BLaER1 treated with 17β-estradiol and CSF1 and Interleukin-3, amounts not matched to agents 10 nM and 100 nM (cell line): ENCODE results near the gene CSNK1D.

ENCODE experiments used
- H3K27ac ChIP-seq, 11 experiments: shearing (Covaris generic); formaldehyde crosslinking; 2 replicates each; pipeline ENCODE4 v1.8.1; 2022
- H3K27me3 ChIP-seq, 11 experiments: shearing (Covaris generic); formaldehyde crosslinking; 2 replicates each; pipeline ENCODE4 v1.8.1; 2022
- H3K36me3 ChIP-seq, 11 experiments: shearing (Covaris generic); formaldehyde crosslinking; 2 replicates each; pipeline ENCODE4 v1.8.1; 2022
- H3K4me1 ChIP-seq, 10 experiments: shearing (Covaris generic); formaldehyde crosslinking; 2 replicates each; pipeline ENCODE4 v1.8.1; 2022
- H3K4me2 ChIP-seq, 11 experiments: shearing (Covaris generic); formaldehyde crosslinking; 2 replicates each; pipeline ENCODE4 v1.8.1; 2022
- H3K4me3 ChIP-seq, 10 experiments: shearing (Covaris generic); formaldehyde crosslinking; 2 replicates each; pipeline ENCODE4 v1.8.1; 2022
- H3K9ac ChIP-seq, 11 experiments: shearing (Covaris generic); formaldehyde crosslinking; 2 replicates each; pipeline ENCODE4 v1.8.1; 2022
- H3K9me3 ChIP-seq, 11 experiments: shearing (Covaris generic); formaldehyde crosslinking; replicated peaks in 1 of 11; 2 replicates each; pipeline ENCODE4 v1.8.1; 2022
- H4K20me1 ChIP-seq, 11 experiments: shearing (Covaris generic); formaldehyde crosslinking; 2 replicates each; pipeline ENCODE4 v1.8.1; 2022
- Cebpa-rat ChIP-seq, 11 experiments: shearing (Covaris generic); IDR thresholded peaks; 2 replicates each; pipeline ENCODE4 v1.8.1; 2022

The CSNK1D gene

DNA sequence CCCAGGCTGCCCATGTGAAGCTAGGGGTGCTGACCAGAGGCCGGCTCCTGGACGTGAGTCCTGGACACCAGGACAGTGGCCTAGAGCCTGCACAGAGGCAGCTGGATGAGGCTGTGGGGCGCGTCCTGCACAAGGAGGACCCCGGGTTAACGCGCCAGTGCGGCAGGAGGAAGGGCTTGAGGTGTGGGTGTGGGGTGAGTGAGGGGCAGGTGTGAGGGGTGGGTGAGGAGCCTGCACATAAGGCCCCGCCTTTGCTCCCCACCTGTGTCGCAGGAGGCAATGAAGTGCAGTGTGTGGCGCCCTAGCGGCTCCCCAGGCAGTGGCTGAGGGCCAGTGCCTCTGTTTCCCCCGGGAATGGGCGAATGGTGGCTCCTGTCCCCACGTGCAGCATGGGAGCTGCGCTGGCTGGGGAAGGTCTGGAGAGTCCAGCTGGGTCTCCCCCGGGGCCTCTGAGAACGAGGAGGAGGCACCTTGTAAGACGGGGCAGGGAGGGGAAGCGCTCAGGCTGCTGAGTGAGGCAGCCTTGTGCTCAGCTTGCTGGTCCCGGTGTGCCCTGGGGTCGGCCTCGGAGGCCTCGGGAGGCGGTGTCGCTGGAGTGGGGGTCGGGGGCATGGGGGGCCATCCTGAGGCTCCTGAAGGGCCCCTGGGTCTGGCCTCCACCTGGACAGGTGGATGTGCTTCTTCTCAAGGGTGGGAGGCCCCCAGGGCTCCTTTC, 40.7 kb upstream of the CSNK1D start:
- Histone ChIP-seq H3K4me1 (peaks cover 21 to 38% (median 34%) of the 10 kb centered on the region in 10 experiments; a peak in 19 of 20 replicates), H3K9me3 (peaks cover 0 to 14% (median 11%) of the 10 kb centered on the region in 11 experiments; a peak in 14 of 22 replicates), H3K27me3 (peaks cover 23 to 42% (median 37%) of the 10 kb centered on the region in 11 experiments), H4K20me1 (peaks cover 0 to 39% (median 0%) of the 10 kb centered on the region in 11 experiments; a peak in 4 of 22 replicates), H3K36me3 (no peaks in the 10 kb centered on the region), H3K4me2 (peak overlapping the region; percentile 49 to 82 (median 68)), H3K9ac (peak overlapping the region in 1 of 11 experiments; percentile 17; a peak in 1 of 22 replicates), H3K4me3 (no peak overlapping the region), H3K27ac (no peak overlapping the region)
- no peak for TF ChIP-seq Cebpa-rat (IDR thresholded peaks at IDR 0.05)

DNA sequence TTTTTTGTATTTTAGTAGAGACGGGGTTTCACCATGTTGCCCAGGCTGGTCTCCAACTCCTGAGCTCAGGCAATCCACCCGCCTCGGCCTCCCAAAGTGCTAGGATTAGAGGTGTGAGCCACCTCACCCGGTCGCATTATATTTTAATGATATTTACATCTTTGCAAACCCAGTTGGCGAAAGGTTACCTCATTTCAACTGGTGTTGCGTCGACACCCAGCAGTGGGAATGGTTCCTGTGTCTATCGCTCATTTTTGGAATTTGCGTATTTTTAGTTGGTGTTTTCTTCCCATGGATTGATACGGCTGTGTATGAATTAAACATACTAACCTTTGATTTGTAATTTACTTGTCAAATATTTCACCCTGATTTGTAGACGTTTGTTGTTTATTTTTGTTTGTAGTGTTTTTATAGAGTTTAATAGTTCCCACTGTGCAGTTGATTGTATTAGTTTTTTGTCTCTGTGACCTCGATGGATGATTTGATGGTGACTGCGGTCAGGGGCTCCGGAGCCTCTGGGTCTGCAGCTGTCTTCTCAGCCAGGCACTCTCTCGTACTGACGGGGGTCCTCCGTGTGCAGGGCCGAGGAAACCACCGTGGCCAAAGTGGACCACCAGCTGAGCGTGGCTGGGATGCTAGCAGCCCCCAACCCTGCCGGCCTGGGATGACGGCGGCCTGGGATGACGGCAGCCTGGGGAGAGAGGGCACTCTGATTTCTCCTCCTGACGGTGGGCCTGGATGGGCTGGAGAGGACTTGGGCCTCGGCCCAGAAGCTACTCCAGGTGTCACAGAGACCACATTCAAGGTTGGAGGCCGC, 39.9 kb upstream of the CSNK1D start:
- peaks cover 0 to 39% (median 0%) of the 10 kb centered on the region in 11 experiments; a peak in 4 of 22 replicates for H4K20me1 ChIP-seq
- no peak for TF ChIP-seq Cebpa-rat (IDR thresholded peaks at IDR 0.05)
- H3K27ac ChIP-seq: no peak overlapping the region

DNA sequence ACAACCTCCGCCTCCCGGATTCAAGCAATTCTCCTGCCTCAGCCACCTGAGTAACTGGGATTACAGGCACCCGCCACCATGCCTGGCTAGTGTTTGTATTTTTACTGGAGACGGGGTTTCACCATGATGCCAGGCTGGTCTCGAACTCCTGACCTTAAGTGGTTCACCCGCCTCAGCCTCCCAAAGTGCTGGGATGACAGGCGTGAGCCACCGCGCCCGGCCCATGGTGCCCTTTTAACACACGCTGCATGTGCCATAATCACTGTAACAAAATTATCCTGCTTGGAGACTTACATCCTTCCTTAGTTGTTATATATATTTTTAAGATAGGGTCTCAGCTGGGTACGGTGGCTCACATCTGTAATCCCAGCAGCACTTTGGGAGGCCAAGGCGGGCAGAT, 38.5 kb upstream of the CSNK1D start:
- Histone ChIP-seq H3K4me3 (no peak overlapping the region), H3K36me3 (no peaks in the 10 kb centered on the region), H3K9me3 (no peaks in the 10 kb centered on the region), H3K27me3 (peaks cover 18 to 36% (median 32%) of the 10 kb centered on the region in 11 experiments), H3K4me1 (peaks cover 21 to 36% (median 29%) of the 10 kb centered on the region in 10 experiments; a peak in 19 of 20 replicates), H4K20me1 (peaks cover 0 to 32% (median 0%) of the 10 kb centered on the region in 11 experiments; a peak in 3 of 22 replicates), H3K27ac (no peak overlapping the region), H3K9ac (no peak overlapping the region), H3K4me2 (no peak overlapping the region)
- no peak for TF ChIP-seq Cebpa-rat (IDR thresholded peaks at IDR 0.05)

More for the DNA sequence above, 39.9 kb upstream of the CSNK1D start:
- Histone ChIP-seq H3K9me3 (peaks cover 0 to 6% (median 4%) of the 10 kb centered on the region in 11 experiments; a peak in 11 of 22 replicates), H3K36me3 (no peaks in the 10 kb centered on the region), H3K27me3 (peaks cover 23 to 42% (median 38%) of the 10 kb centered on the region in 11 experiments), H3K9ac (no peak overlapping the region), H3K4me3 (no peak overlapping the region), H3K4me1 (peaks cover 21 to 42% (median 34%) of the 10 kb centered on the region in 10 experiments; a peak in 19 of 20 replicates), H3K4me2 (peak overlapping the region in 1 of 11 experiments; percentile 64; a peak in 1 of 22 replicates)

DNA sequence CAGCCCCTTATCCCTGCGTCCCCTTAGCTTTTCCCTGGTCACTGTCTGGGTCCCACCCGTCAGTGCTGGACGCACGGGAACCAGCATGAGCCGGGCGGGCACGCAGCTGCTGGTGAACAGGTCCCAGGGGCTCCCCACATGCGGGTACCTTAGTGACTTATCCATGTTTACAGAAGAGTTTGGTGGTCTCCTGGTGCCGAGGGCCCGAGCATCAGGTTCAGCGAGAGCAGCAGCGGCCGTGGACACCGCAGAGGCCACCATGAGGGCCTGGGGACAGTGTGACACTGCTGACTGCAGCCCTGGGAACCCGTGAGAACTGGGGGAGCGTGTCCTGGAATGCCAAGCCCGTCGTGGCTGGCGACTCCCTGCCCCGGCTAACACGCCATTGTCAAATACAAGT, 37.4 kb upstream of the CSNK1D start:
- no peak for TF ChIP-seq Cebpa-rat (IDR thresholded peaks at IDR 0.05)
- Histone ChIP-seq H4K20me1 (peaks cover 0 to 22% (median 0%) of the 10 kb centered on the region in 11 experiments; a peak in 3 of 22 replicates), H3K4me1 (peaks cover 21 to 34% (median 29%) of the 10 kb centered on the region in 10 experiments; a peak in 19 of 20 replicates), H3K27ac (no peak overlapping the region), H3K27me3 (peaks cover 7 to 25% (median 21%) of the 10 kb centered on the region in 11 experiments), H3K36me3 (no peaks in the 10 kb centered on the region), H3K4me2 (no peak overlapping the region), H3K4me3 (no peak overlapping the region), H3K9ac (no peak overlapping the region), H3K9me3 (no peaks in the 10 kb centered on the region)

DNA sequence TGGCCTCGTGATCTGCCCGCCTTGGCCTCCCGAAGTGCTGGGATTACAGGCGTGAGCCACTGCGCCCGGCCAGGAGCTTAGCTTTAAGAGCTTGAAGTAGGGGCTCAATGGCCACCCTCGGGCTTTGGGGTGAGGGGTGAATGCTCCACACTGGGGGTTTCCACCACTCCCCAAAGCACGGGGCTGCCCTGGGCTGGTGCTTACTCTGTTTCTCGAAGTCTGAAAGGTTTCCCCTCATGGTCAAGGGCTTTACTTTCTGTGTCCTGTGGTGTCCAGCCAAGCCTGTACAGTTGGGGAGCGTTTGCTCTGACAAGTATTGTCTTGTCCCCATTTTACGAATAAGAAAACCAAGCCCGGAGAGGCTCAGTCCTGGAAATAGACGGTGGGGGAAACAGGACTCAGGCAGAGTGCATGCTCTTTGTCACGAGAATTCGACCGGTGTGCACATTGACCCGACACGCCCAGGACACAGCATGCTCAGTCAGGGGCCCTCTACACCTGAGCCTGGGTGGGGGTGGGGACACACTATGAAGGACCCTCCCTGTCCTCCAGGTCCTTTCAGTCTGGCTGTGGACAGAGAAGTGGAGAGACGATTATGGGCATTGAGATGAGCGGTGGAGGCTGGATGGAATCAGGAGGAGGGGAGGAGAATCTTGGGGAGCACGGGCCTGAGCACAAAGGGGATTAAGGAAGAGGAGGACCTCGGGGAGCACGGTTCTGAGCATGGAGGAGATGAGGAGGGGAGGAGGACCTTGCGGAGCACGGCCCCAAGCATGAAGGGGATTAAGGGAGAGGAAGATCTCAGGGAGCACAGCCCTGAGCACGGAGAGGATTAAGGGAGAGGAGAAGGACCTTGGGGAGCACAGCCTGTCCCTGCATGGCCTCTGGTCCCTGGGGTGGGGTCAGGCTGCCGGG, 36.4 kb upstream of the CSNK1D start:
- no peak overlapping the region for H3K4me3 ChIP-seq
- H3K36me3 ChIP-seq: no peaks in the 10 kb centered on the region
- H3K4me2 ChIP-seq: no peak overlapping the region
- peaks cover 18 to 34% (median 29%) of the 10 kb centered on the region in 10 experiments; a peak in 19 of 20 replicates for H3K4me1 ChIP-seq
- H3K9me3 ChIP-seq: no peaks in the 10 kb centered on the region
- no peak overlapping the region for H3K27ac ChIP-seq
- H3K27me3 ChIP-seq: peaks cover 5 to 20% (median 14%) of the 10 kb centered on the region in 11 experiments; a peak in 18 of 22 replicates
- H3K9ac ChIP-seq: no peak overlapping the region
- peaks cover 0 to 15% (median 0%) of the 10 kb centered on the region in 11 experiments; a peak in 3 of 22 replicates for H4K20me1 ChIP-seq
- TF ChIP-seq Cebpa-rat (IDR thresholded peaks at IDR 0.05): no peak

DNA sequence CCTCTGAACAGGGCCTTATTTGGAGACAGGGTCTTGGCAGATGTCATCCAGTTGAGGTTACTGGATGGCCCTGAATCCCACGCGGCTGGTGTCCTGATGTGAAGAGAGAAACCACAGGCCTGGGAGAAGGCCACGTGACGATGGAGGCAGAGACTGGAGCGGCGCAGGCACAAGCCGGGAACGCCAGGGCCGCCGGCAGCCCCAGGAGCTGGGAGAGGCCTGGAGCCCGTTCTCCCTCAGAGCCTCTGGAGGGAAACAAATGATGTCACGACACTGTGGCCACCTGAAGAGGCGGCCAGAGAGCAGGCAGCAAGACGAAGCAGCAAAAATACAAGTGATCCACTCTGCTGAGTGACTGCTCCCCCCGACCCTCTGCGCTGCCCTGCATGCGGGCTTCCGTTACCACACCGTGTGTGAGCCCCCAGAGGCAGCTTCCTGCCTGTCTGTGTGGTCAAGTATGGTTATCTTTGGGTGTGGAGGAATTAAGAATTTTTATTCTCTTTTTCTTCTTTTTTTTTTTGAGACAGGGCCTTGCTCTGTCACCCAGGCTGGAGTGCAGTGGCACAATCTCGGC, 32.3 kb upstream of the CSNK1D start:
- TF ChIP-seq Cebpa-rat (IDR thresholded peaks at IDR 0.05): no peak
- Histone ChIP-seq H3K27ac (no peak overlapping the region), H3K4me1 (peaks cover 42 to 65% (median 56%) of the 10 kb centered on the region in 10 experiments), H3K9me3 (no peaks in the 10 kb centered on the region), H4K20me1 (peaks cover 0 to 36% (median 18%) of the 10 kb centered on the region in 11 experiments; a peak in 17 of 22 replicates), H3K4me2 (peak overlapping the region; percentile 21 to 89 (median 72)), H3K27me3 (peaks cover 0 to 49% (median 14%) of the 10 kb centered on the region in 11 experiments; a peak in 14 of 22 replicates), H3K4me3 (no peak overlapping the region), H3K36me3 (no peaks in the 10 kb centered on the region), H3K9ac (peak overlapping the region in 4 of 11 experiments; percentile 8 to 44 (median 23); a peak in 5 of 22 replicates)

DNA sequence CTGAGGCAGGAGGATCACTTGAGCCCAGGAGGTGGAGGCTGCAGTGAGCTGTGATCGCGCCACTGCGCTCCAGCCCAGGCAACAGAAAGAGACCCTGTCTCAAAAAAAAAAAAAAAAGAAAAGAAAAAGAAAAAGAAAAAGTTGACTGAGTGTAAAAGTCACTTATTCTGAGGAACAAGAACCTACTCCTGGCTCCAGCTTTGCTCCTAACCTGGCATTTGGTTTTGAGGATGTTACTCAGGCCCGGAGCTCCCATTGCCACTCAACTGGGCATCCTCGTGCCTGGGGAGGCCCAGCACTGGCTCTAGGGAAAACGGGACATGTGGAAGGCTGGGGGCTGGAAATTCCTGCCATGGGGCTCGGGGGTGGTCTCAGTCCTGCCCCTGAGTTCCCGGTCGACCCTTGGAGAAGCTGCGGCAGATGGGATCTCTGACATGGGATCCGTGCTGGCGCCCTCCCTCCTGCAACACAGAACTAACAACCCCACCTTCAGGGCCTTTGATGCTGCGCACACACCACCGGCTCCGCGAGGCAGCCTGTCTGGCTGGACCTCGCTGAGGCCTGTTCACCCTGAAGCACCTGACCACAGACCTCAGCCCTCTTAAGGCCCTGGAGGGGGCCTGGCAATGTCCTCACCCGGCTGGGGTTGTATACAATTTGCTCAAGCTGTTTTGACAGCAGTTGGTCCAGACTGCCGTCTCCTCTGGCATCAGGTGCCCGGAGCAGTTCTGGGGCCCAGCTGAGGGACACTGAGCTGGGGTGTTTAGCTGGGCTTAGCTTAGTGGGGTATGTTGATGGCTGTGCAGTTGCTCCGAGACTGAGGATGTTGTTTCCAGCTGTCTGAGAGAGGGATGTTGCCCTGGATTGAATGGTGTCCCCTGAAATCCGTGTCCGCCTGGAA, 31.6 kb upstream of the CSNK1D start:
- H3K27ac ChIP-seq: no peak overlapping the region
- no peak for TF ChIP-seq Cebpa-rat (IDR thresholded peaks at IDR 0.05)
- no peaks in the 10 kb centered on the region for H3K36me3 ChIP-seq
- H3K4me3 ChIP-seq: no peak overlapping the region
- peaks cover 0 to 36% (median 18%) of the 10 kb centered on the region in 11 experiments; a peak in 17 of 22 replicates for H4K20me1 ChIP-seq
- no peaks in the 10 kb centered on the region for H3K9me3 ChIP-seq
- H3K4me2 ChIP-seq: peak overlapping the region in 9 of 11 experiments; percentile 66 to 89 (median 81); a peak in 20 of 22 replicates
- H3K9ac ChIP-seq: peak overlapping the region in 2 of 11 experiments; percentile 8 to 44; a peak in 2 of 22 replicates
- H3K27me3 ChIP-seq: peaks cover 0 to 50% (median 14%) of the 10 kb centered on the region in 11 experiments; a peak in 14 of 22 replicates
- peaks cover 48 to 73% (median 64%) of the 10 kb centered on the region in 10 experiments for H3K4me1 ChIP-seq
